HEK293 (cell line): Measurements from ENCODE around the gene LPP.

Experiments
- CTCF ChIA-PET: fragments of 350-600 bp; formaldehyde crosslinking; extraction: SDS; loops from one replicate; lab custom pipeline; 2021; ENCODE audit warnings: antibody characterized with exemption; lab: Yijun Ruan, JAX
- POLR2A ChIA-PET: fragments of 300-600 bp; formaldehyde crosslinking; extraction: SDS; loops from one replicate; lab custom pipeline; 2020; ENCODE audit warnings: antibody characterized with exemption, inconsistent platforms; lab: Yijun Ruan, JAX
- H3K27ac ChIP-seq: fragments of 200-500 bp; sonication (Bioruptor generic); 2 replicates; pipeline ENCODE4 v1.5.1; 2014; ENCODE audit warnings: low read depth, low read length, control low read depth, inconsistent platforms; ENCODE audit errors: extremely low read depth
- H3K36me3 ChIP-seq, 2 experiments: fragments of 200-500 bp in 1 of 2; sonication (Bioruptor generic) in 1 of 2; 1 replicate in 1 of 2; 2 replicates in 1 of 2; pipeline ENCODE4 v1.5.1; 2014 to 2017; ENCODE audit warnings: inconsistent platforms in 2 of 2, low read length in 2 of 2; ENCODE audit not compliant: control insufficient read depth in 2 of 2, insufficient read depth in 1 of 2
- H3K4me1 ChIP-seq: fragments of 200-500 bp; sonication (Bioruptor generic); 2 replicates; pipeline ENCODE4 v1.5.1; 2014; ENCODE audit warnings: mild to moderate bottlenecking, low read length, inconsistent platforms; ENCODE audit not compliant: control insufficient read depth, insufficient read depth
- H3K4me3 ChIP-seq: 2 replicates; pipeline ENCODE4 v1.5.1; 2011; ENCODE audit warnings: low read depth, mild to moderate bottlenecking, control low read depth, low read length, moderate library complexity
- H3K9me3 ChIP-seq: fragments of 200-500 bp; sonication (Bioruptor generic); 2 replicates; pipeline ENCODE4 v1.5.1; 2014; ENCODE audit warnings: low read depth, low read length, inconsistent platforms; ENCODE audit not compliant: control insufficient read depth, insufficient read depth
- FEZF1 ChIP-seq: fragments of 450-650 bp; formaldehyde crosslinking; IDR thresholded peaks from 2 replicates; pipeline ENCODE4 v1.5.1; 2016; ENCODE audit warnings: missing biosample characterization, missing genetic modification characterization
- GLIS1 ChIP-seq: fragments of 450-650 bp; formaldehyde crosslinking; IDR thresholded peaks from 2 replicates; pipeline ENCODE4 v1.5.1; 2016; ENCODE audit warnings: missing biosample characterization, missing genetic modification characterization
- KLF7 ChIP-seq: fragments of 450-650 bp; formaldehyde crosslinking; IDR thresholded peaks from 2 replicates; pipeline ENCODE4 v1.5.1; 2016; ENCODE audit warnings: missing biosample characterization, missing genetic modification characterization, borderline replicate concordance
- KLF9 ChIP-seq: fragments of 450-650 bp; formaldehyde crosslinking; IDR thresholded peaks from 2 replicates; pipeline ENCODE4 v1.5.1; 2016; ENCODE audit warnings: missing biosample characterization, missing genetic modification characterization, low read depth
- OVOL3 ChIP-seq: fragments of 450-650 bp; formaldehyde crosslinking; IDR thresholded peaks from 2 replicates; pipeline ENCODE4 v1.5.1; 2016; ENCODE audit warnings: missing biosample characterization, missing genetic modification characterization
- SCRT2 ChIP-seq: fragments of 450-650 bp; formaldehyde crosslinking; IDR thresholded peaks from 2 replicates; pipeline ENCODE4 v1.5.1; 2016; ENCODE audit warnings: missing biosample characterization, missing genetic modification characterization
- SETDB1 ChIP-seq: IDR thresholded peaks from one replicate; pipeline ENCODE4 v1.6.1; 2017; ENCODE audit warnings: mild to moderate bottlenecking, low read length, moderate library complexity, mixed read lengths; ENCODE audit not compliant: insufficient read length
- ZNF214 ChIP-seq: fragments of 450-650 bp; formaldehyde crosslinking; IDR thresholded peaks from 2 replicates; pipeline ENCODE4 v1.5.1; 2017; ENCODE audit warnings: missing biosample characterization, mild to moderate bottlenecking, missing genetic modification characterization, borderline replicate concordance
- ZNF223 ChIP-seq: fragments of 450-650 bp; formaldehyde crosslinking; IDR thresholded peaks from 2 replicates; pipeline ENCODE4 v1.5.1; 2016; ENCODE audit warnings: missing biosample characterization, missing genetic modification characterization
- ZNF274 ChIP-seq, 2 experiments: fragments of 200-500 bp in 1 of 2; fragments of 450-650 bp in 1 of 2; sonication (Bioruptor generic) in 1 of 2; formaldehyde crosslinking in 1 of 2; IDR thresholded peaks; 2 replicates each; pipeline versions ENCODE4 v1.5.1 to v1.6.1; 2014 to 2016; ENCODE audit warnings: borderline replicate concordance in 1 of 2, inconsistent platforms in 1 of 2, low read length in 1 of 2, missing biosample characterization in 1 of 2, missing genetic modification characterization in 1 of 2
- ZNF37A ChIP-seq: fragments of 450-650 bp; IDR thresholded peaks from 2 replicates; pipeline ENCODE4 v1.5.1; 2018; ENCODE audit warnings: missing biosample characterization, missing genetic modification characterization
- ZNF48 ChIP-seq: fragments of 450-650 bp; formaldehyde crosslinking; IDR thresholded peaks from 2 replicates; pipeline ENCODE4 v1.5.1; 2016; ENCODE audit warnings: missing biosample characterization, missing genetic modification characterization
- ZNF514 ChIP-seq: fragments of 450-650 bp; formaldehyde crosslinking; IDR thresholded peaks from 2 replicates; pipeline ENCODE4 v1.5.1; 2016; ENCODE audit warnings: missing biosample characterization, missing genetic modification characterization
- ZNF560 ChIP-seq: fragments of 450-650 bp; formaldehyde crosslinking; IDR thresholded peaks from 2 replicates; pipeline ENCODE4 v1.5.1; 2017; ENCODE audit warnings: missing biosample characterization, missing genetic modification characterization, borderline replicate concordance
- ZNF600 ChIP-seq: fragments of 450-650 bp; formaldehyde crosslinking; IDR thresholded peaks from 2 replicates; pipeline ENCODE4 v1.5.1; 2016; ENCODE audit warnings: missing biosample characterization, missing genetic modification characterization
- ZNF660 ChIP-seq: fragments of 450-650 bp; IDR thresholded peaks from 2 replicates; pipeline ENCODE4 v1.5.1; 2018; ENCODE audit warnings: missing biosample characterization, mild to moderate bottlenecking, missing genetic modification characterization
- ZNF776 ChIP-seq: fragments of 450-650 bp; formaldehyde crosslinking; IDR thresholded peaks from 2 replicates; pipeline ENCODE4 v1.5.0; 2017; ENCODE audit warnings: missing biosample characterization, missing genetic modification characterization, borderline replicate concordance
- ZNF785 ChIP-seq: fragments of 450-650 bp; formaldehyde crosslinking; IDR thresholded peaks from 2 replicates; pipeline ENCODE4 v1.5.1; 2016; ENCODE audit warnings: missing biosample characterization, missing genetic modification characterization
- ZNF792 ChIP-seq: fragments of 450-650 bp; formaldehyde crosslinking; IDR thresholded peaks from 2 replicates; pipeline ENCODE4 v1.5.1; 2016; ENCODE audit warnings: missing biosample characterization, missing genetic modification characterization
- TF ChIP-seq, protein P1 (sequence below): fragments of 450-650 bp; formaldehyde crosslinking; IDR thresholded peaks from 2 replicates; pipeline ENCODE4 v1.5.1; 2017; ENCODE audit warnings: missing biosample characterization, missing genetic modification characterization
- TF ChIP-seq, protein P2 (sequence below): fragments of 450-650 bp; formaldehyde crosslinking; IDR thresholded peaks from 2 replicates; pipeline ENCODE4 v1.5.1; 2016; ENCODE audit warnings: missing biosample characterization, missing genetic modification characterization
- TF ChIP-seq, protein P3 (sequence below): fragments of 450-650 bp; formaldehyde crosslinking; conservative IDR thresholded peaks from 2 replicates; pipeline ENCODE4 v1.5.1; 2016; ENCODE audit warnings: low read depth, missing biosample characterization, missing genetic modification characterization
- TF ChIP-seq, protein P4 (sequence below): fragments of 450-650 bp; formaldehyde crosslinking; conservative IDR thresholded peaks from 2 replicates; pipeline ENCODE4 v1.5.1; 2016; ENCODE audit warnings: low read depth, missing biosample characterization, missing genetic modification characterization

The LPP gene

DNA sequence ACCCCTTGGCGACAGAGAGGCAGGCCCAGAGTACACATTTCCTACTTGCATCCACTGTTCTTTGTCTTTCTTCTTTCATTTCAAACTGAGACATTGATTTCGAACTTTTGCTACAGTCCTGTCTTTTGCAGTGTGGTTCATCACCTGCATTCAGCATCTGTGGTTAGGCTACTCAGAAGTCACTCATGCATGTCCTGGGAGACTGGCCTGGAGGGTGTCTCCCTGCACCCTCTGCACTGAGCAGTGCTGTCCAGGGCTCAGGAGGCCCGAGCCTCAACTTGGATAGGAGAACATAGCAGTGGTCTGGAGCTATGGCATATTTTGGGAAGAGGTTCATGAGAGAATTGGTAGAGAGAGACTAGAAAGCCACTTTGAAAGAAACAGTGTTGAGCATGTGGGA is 777.6 kb downstream of the LPP start:
- TF ChIP-seq KLF9, result no peak
- TF ChIP-seq, protein P1, sequence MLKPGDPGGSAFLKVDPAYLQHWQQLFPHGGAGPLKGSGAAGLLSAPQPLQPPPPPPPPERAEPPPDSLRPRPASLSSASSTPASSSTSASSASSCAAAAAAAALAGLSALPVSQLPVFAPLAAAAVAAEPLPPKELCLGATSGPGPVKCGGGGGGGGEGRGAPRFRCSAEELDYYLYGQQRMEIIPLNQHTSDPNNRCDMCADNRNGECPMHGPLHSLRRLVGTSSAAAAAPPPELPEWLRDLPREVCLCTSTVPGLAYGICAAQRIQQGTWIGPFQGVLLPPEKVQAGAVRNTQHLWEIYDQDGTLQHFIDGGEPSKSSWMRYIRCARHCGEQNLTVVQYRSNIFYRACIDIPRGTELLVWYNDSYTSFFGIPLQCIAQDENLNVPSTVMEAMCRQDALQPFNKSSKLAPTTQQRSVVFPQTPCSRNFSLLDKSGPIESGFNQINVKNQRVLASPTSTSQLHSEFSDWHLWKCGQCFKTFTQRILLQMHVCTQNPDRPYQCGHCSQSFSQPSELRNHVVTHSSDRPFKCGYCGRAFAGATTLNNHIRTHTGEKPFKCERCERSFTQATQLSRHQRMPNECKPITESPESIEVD, result no peak
- TF ChIP-seq ZNF776 (tag by site-specific recombination), result no peak
- TF ChIP-seq ZNF223 (tag by site-specific recombination), result no peak
- no peak for TF ChIP-seq KLF7 (tag by site-specific recombination)
- TF ChIP-seq ZNF792 (tag by site-specific recombination), result no peak
- no peak for TF ChIP-seq GLIS1 (tag by site-specific recombination)
- TF ChIP-seq ZNF785 (tag by site-specific recombination), result no peak
- TF ChIP-seq ZNF560 (tag by site-specific recombination), result no peak
- TF ChIP-seq ZNF600 (tag by site-specific recombination), result no peak
- no peak for TF ChIP-seq ZNF274 (IDR thresholded peaks at IDR 0.05; ENCODE audit: low read length)
- no peak for TF ChIP-seq ZNF274 (tag by site-specific recombination; IDR thresholded peaks at IDR 0.05; ENCODE audit: borderline replicate concordance)
- no peak for TF ChIP-seq ZNF514 (tag by site-specific recombination)
- TF ChIP-seq, protein P2, sequence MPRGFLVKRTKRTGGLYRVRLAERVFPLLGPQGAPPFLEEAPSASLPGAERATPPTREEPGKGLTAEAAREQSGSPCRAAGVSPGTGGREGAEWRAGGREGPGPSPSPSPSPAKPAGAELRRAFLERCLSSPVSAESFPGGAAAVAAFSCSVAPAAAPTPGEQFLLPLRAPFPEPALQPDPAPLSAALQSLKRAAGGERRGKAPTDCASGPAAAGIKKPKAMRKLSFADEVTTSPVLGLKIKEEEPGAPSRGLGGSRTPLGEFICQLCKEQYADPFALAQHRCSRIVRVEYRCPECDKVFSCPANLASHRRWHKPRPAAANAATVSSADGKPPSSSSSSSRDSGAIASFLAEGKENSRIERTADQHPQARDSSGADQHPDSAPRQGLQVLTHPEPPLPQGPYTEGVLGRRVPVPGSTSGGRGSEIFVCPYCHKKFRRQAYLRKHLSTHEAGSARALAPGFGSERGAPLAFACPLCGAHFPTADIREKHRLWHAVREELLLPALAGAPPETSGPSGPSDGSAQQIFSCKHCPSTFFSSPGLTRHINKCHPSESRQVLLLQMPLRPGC (tag by site-specific recombination), result no peak
- CTCF ChIA-PET, result interaction anchor here (1.4 kb wide), 1 partner anchor 25 kb away, joined by 5 read pairs; no protein-coding TSS in a partner anchor
- POLR2A ChIA-PET, result no interaction called here
- H3K9me3 ChIP-seq, result no peaks in the 10 kb centered on the region
- H3K36me3 ChIP-seq, result no peaks in the 10 kb centered on the region
- H3K27ac ChIP-seq, result no peak overlapping the region
- no peaks in the 10 kb centered on the region for H3K4me1 ChIP-seq
- H3K4me3 ChIP-seq, result no peak overlapping the region

DNA sequence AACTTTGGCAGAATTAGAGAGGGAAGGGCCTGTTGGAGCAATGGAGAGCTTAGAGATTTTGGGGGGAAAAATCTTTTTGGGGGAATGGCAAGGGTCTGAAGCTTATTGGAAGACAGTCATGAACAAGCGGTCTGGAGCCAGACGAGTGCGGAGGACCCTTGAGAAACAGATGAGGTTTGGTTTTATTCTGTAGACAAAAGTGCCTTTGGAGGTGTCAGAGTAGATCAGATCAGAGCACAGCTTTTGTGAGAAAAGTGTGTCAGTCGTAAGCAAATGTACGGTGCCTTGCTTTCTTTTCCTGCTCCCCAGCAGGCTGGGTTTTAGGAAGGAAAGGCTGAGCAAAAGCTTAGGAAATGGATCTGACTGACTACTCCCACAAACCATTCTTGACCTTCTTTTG is 781.0 kb downstream of the LPP start:
- H3K9me3 ChIP-seq, result no peaks in the 10 kb centered on the region
- no peak overlapping the region for H3K4me3 ChIP-seq
- ChIA-PET POLR2A (no interaction called here), CTCF (interaction anchor here (1.0 to 1.8 kb wide), 3 partner anchors 10 to 1195 kb away, joined by 3 to 6 read pairs (median 6); no protein-coding TSS in a partner anchor)
- H3K4me1 ChIP-seq, result no peaks in the 10 kb centered on the region
- no peaks in the 10 kb centered on the region for H3K36me3 ChIP-seq
- H3K27ac ChIP-seq, result no peak overlapping the region
- no peak for TF ChIP-seq ZNF48 (tag by site-specific recombination)
- TF ChIP-seq SETDB1, result no peak
- TF ChIP-seq, protein P3, sequence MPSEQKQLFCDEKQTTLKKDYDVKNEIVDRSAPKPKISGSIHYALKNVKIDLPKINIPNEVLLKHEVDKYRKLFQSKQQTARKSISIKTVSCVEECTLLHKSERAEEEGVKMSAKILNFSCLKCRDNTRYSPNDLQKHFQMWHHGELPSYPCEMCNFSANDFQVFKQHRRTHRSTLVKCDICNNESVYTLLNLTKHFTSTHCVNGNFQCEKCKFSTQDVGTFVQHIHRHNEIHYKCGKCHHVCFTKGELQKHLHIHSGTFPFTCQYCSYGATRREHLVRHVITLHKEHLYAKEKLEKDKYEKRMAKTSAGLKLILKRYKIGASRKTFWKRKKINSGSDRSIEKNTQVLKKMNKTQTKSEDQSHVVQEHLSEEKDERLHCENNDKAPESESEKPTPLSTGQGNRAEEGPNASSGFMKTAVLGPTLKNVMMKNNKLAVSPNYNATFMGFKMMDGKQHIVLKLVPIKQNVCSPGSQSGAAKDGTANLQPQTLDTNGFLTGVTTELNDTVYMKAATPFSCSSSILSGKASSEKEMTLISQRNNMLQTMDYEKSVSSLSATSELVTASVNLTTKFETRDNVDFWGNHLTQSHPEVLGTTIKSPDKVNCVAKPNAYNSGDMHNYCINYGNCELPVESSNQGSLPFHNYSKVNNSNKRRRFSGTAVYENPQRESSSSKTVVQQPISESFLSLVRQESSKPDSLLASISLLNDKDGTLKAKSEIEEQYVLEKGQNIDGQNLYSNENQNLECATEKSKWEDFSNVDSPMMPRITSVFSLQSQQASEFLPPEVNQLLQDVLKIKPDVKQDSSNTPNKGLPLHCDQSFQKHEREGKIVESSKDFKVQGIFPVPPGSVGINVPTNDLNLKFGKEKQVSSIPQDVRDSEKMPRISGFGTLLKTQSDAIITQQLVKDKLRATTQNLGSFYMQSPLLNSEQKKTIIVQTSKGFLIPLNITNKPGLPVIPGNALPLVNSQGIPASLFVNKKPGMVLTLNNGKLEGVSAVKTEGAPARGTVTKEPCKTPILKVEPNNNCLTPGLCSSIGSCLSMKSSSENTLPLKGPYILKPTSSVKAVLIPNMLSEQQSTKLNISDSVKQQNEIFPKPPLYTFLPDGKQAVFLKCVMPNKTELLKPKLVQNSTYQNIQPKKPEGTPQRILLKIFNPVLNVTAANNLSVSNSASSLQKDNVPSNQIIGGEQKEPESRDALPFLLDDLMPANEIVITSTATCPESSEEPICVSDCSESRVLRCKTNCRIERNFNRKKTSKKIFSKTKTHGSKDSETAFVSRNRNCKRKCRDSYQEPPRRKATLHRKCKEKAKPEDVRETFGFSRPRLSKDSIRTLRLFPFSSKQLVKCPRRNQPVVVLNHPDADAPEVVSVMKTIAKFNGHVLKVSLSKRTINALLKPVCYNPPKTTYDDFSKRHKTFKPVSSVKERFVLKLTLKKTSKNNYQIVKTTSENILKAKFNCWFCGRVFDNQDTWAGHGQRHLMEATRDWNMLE, result no peak
- no peak for TF ChIP-seq ZNF214 (tag by site-specific recombination)
- TF ChIP-seq, protein P4, sequence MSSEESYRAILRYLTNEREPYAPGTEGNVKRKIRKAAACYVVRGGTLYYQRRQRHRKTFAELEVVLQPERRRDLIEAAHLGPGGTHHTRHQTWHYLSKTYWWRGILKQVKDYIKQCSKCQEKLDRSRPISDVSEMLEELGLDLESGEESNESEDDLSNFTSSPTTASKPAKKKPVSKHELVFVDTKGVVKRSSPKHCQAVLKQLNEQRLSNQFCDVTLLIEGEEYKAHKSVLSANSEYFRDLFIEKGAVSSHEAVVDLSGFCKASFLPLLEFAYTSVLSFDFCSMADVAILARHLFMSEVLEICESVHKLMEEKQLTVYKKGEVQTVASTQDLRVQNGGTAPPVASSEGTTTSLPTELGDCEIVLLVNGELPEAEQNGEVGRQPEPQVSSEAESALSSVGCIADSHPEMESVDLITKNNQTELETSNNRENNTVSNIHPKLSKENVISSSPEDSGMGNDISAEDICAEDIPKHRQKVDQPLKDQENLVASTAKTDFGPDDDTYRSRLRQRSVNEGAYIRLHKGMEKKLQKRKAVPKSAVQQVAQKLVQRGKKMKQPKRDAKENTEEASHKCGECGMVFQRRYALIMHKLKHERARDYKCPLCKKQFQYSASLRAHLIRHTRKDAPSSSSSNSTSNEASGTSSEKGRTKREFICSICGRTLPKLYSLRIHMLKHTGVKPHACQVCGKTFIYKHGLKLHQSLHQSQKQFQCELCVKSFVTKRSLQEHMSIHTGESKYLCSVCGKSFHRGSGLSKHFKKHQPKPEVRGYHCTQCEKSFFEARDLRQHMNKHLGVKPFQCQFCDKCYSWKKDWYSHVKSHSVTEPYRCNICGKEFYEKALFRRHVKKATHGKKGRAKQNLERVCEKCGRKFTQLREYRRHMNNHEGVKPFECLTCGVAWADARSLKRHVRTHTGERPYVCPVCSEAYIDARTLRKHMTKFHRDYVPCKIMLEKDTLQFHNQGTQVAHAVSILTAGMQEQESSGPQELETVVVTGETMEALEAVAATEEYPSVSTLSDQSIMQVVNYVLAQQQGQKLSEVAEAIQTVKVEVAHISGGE (tag by site-specific recombination), result no peak
- TF ChIP-seq ZNF660 (tag by site-specific recombination), result no peak
- no peak for TF ChIP-seq FEZF1
- no peak for TF ChIP-seq ZNF37A (tag by site-specific recombination)
- no peak for TF ChIP-seq OVOL3
- TF ChIP-seq SCRT2 (tag by site-specific recombination), result no peak
- no peak for TF ChIP-seq ZNF514 (tag by site-specific recombination)
